NCI-H510A treated with DMSO at 0.1 percent for 48 hours (cell line): Measurements from ENCODE around the gene DRAXIN.
A peak's percentile ranks its signal among the peaks of the same experiment; 100 is the strongest.

ENCODE experiments used
- DNase-seq: peaks from one replicate; lab custom pipeline; 2025; lab: John Stamatoyannopoulos, UW

The DRAXIN gene

GRCh38 chr1:11654939-11655808 is 36.3 kb upstream of the DRAXIN start:
- DNase-seq: no peak

- no peak for DNase-seq
These were observed 33.9 kb upstream of the DRAXIN start for GRCh38 chr1:11657654-11658053.

- no peak for DNase-seq
These were observed 33.0 kb upstream of the DRAXIN start for GRCh38 chr1:11658542-11658941.

- DNase-seq: no peak
These were observed 31.8 kb upstream of the DRAXIN start for GRCh38 chr1:11659748-11660147.

- no peak for DNase-seq
These were observed 30.4 kb upstream of the DRAXIN start for GRCh38 chr1:11661103-11661502.

GRCh38 chr1:11664336-11665065 is 27.0 kb upstream of the DRAXIN start:
- DNase-seq: peak; percentile 75

GRCh38 chr1:11668516-11668915 is 23.0 kb upstream of the DRAXIN start:
- no peak for DNase-seq

- DNase-seq: no peak
These were observed 20.8 kb upstream of the DRAXIN start for GRCh38 chr1:11670747-11671146.

GRCh38 chr1:11671205-11671543 is 20.3 kb upstream of the DRAXIN start:
- DNase-seq: no peak

- no peak for DNase-seq
These were observed 19.8 kb upstream of the DRAXIN start for GRCh38 chr1:11671544-11672286.

GRCh38 chr1:11673089-11673769 is 18.3 kb upstream of the DRAXIN start:
- DNase-seq: no peak

- no peak for DNase-seq
These were observed 17.0 kb upstream of the DRAXIN start for GRCh38 chr1:11674488-11674887.

GRCh38 chr1:11675325-11675724 is 16.2 kb upstream of the DRAXIN start:
- DNase-seq: no peak

GRCh38 chr1:11676386-11677103 is 15.0 kb upstream of the DRAXIN start:
- no peak for DNase-seq

- DNase-seq: no peak
These were observed 13.1 kb upstream of the DRAXIN start for GRCh38 chr1:11678442-11678841.

- DNase-seq: peak; percentile 82
These were observed 11.0 kb upstream of the DRAXIN start for GRCh38 chr1:11680270-11681070.

GRCh38 chr1:11681071-11681771 is 10.3 kb upstream of the DRAXIN start, which contains the start of gene MAD2L2:
Gene MAD2L2 (minus strand): TSS chr1:11681148. CDS start chr1:11680601, 547 bp downstream.
- peak; percentile 97 for DNase-seq

GRCh38 chr1:11682287-11682771 is 9.2 kb upstream of the DRAXIN start:
- DNase-seq: no peak

- no peak for DNase-seq
These were observed 8.7 kb upstream of the DRAXIN start for GRCh38 chr1:11682799-11683198.

- DNase-seq: no peak
These were observed 7.4 kb upstream of the DRAXIN start for GRCh38 chr1:11684070-11684469.
